Hepatocyte (in vitro differentiated cells): ENCODE data around the gene ZNF862.
"Not testable (repeated sequence)": the region's sequence is repeated elsewhere in the genome, so short reads cannot be mapped to it uniquely, and the experiment has no call there.

Experiments used
- CTCF ChIP-seq: fragments of 200-600 bp; sonication (generic); IDR thresholded peaks from 2 replicates; pipeline ENCODE4 v1.5.1; 2016; ENCODE audit warnings: antibody characterized with exemption, mild to moderate bottlenecking; ENCODE audit not compliant: poor library complexity
- EZH2 ChIP-seq: fragments of 200-600 bp; sonication (generic); IDR thresholded peaks from 2 replicates; pipeline ENCODE4 v1.6.1; 2016; ENCODE audit warnings: antibody characterized with exemption, mild to moderate bottlenecking, borderline replicate concordance

- TF ChIP-seq CTCF, EZH2: not testable (repeated sequence)
Observed at GRCh38 chr7:149894957-149895356, 56.8 kb downstream of the ZNF862 start.
